K562 (cell line): ENCODE results near the gene BEST2. TPM values are rescaled to one million over a fixed set of nuclear protein-coding genes. Genes with fewer than 3 reads are reported as not detected.

ENCODE experiments used
- CEBPB ChIP-seq: fragments of 450-650 bp; IDR thresholded peaks from 2 replicates; pipeline ENCODE4 v1.6.1; 2016; ENCODE audit warnings: missing genetic modification characterization, missing compliant biosample characterization
- CSDE1 ChIP-seq, 2 experiments: fragments of 450-650 bp; IDR thresholded peaks; 2 replicates each; pipeline ENCODE4 v1.6.1; 2016; ENCODE audit warnings: mild to moderate bottlenecking in 1 of 2
- EGR1 ChIP-seq: fragments of 450-650 bp; conservative IDR thresholded peaks from 2 replicates; pipeline ENCODE4 v1.6.1; 2017; ENCODE audit warnings: mild to moderate bottlenecking
- EP400 ChIP-seq: fragments of 450-650 bp; IDR thresholded peaks from 2 replicates; pipeline ENCODE4 v1.6.1; 2017; ENCODE audit warnings: antibody characterized with exemption, mild to moderate bottlenecking, moderate library complexity
- HDAC1 ChIP-seq, 2 experiments: fragments of 450-650 bp; IDR thresholded peaks; 2 replicates each; pipeline ENCODE4 v1.6.1; 2016 to 2017; ENCODE audit warnings: inconsistent platforms in 1 of 2, mild to moderate bottlenecking in 1 of 2, moderate library complexity in 1 of 2
- PHTF2 ChIP-seq: fragments of 250-450 bp; sonication (Bioruptor Pico); IDR thresholded peaks from 2 replicates; pipeline ENCODE4 v1.5.0; 2021; ENCODE audit warnings: mild to moderate bottlenecking
- RAD21 ChIP-seq, 2 experiments: fragments of 250-450 bp in 1 of 2; fragments of 450-650 bp in 1 of 2; sonication (Bioruptor Pico) in 1 of 2; formaldehyde crosslinking in 1 of 2; IDR thresholded peaks in 1 of 2; conservative IDR thresholded peaks in 1 of 2; 2 replicates each; pipeline versions ENCODE4 v1.4.0 to v1.8.0; 2020 to 2022; ENCODE audit warnings: mild to moderate bottlenecking in 2 of 2, moderate library complexity in 1 of 2
- RBM22 ChIP-seq: fragments of 200-400 bp; formaldehyde crosslinking; IDR thresholded peaks from 2 replicates; pipeline ENCODE4 v1.6.1; 2018; ENCODE audit warnings: low read length, low read depth; ENCODE audit not compliant: poor library complexity, severe bottlenecking
- SRF ChIP-seq, 2 experiments: fragments of 250-450, 450-650 bp in 1 of 2; sonication (Bioruptor Pico) in 1 of 2; sonication (generic) in 1 of 2; formaldehyde crosslinking; IDR thresholded peaks; 2 replicates each; pipeline versions ENCODE4 v1.5.0 to v1.5.1; 2020 to 2022; ENCODE audit warnings: mild to moderate bottlenecking in 1 of 2, missing genetic modification reagents in 1 of 2
- YY1 ChIP-seq, 3 experiments: IDR thresholded peaks; 2 replicates each; pipeline ENCODE4 v1.6.1; 2011; ENCODE audit warnings: low read length in 2 of 3, mild to moderate bottlenecking in 2 of 3, moderate library complexity in 2 of 3, borderline replicate concordance in 1 of 3, control low read depth in 1 of 3, low read depth in 1 of 3; ENCODE audit not compliant: insufficient read depth in 3 of 3, insufficient replicate concordance in 2 of 3, control insufficient read depth in 1 of 3, insufficient read length in 1 of 3; ENCODE audit errors: extremely low read depth in 1 of 3
- ZBTB1 ChIP-seq: sonication (generic); formaldehyde crosslinking; IDR thresholded peaks from 2 replicates; pipeline ENCODE4 v1.8.1; 2023; ENCODE audit warnings: missing genetic modification reagents, low read depth, mild to moderate bottlenecking, borderline replicate concordance
- ZKSCAN1 ChIP-seq: fragments of 150-350 bp; IDR thresholded peaks from 2 replicates; pipeline ENCODE4 v1.6.1; 2016; ENCODE audit warnings: low read depth, low read length
- ZNF717 ChIP-seq: fragments of 250-450 bp; sonication (Bioruptor Pico); IDR thresholded peaks from 2 replicates; pipeline ENCODE4 v1.5.0; 2021
- polyA plus RNA-seq, 8 experiments: library from polyadenylated mRNA; depleted of rRNA in 4 of 8; stranded (reverse) in 5 of 8; unstranded in 3 of 8; fragments of >200 nt; fragmentation: Nextera tagmentation in 2 of 8; fragmentation: Illumina TruSeq in 1 of 8; extraction: Ambion mirVana in 2 of 8; extraction: Trizol in 1 of 8; gene quantifications; 2 replicates each; pipeline versions ENCODE4 v1.2.1 to v1.2.3, GENCODE V29; 2011 to 2014; ENCODE audit warnings: inconsistent platforms in 1 of 8, missing spikeins in 1 of 8
- total RNA-seq, 7 experiments: library from RNA; depleted of rRNA in 6 of 7; stranded (reverse); fragments of >200 nt in 6 of 7; fragmentation: Illumina TruSeq in 2 of 7; extraction: Trizol in 2 of 7; gene quantifications; 2 replicates each; pipeline versions ENCODE4 v1.2.1 to v1.2.3, GENCODE V29; 2011 to 2021; ENCODE audit warnings: low replicate concordance in 1 of 7
- TF ChIP-seq, protein P1 (sequence below), 3 experiments: IDR thresholded peaks in 2 of 3; conservative IDR thresholded peaks in 1 of 3; 2 replicates each; pipeline ENCODE4 v1.5.1; 2011 to 2012; ENCODE audit warnings: low read length in 3 of 3, mild to moderate bottlenecking in 3 of 3, control low read depth in 2 of 3, improper control_type of control experiment in 1 of 3, inconsistent platforms in 1 of 3, low read depth in 1 of 3, mixed read lengths in 1 of 3, moderate library complexity in 1 of 3; ENCODE audit not compliant: insufficient read depth in 2 of 3
- TF ChIP-seq, protein P2 (sequence below): fragments of 450-650 bp; IDR thresholded peaks from 2 replicates; pipeline ENCODE4 v1.6.1; 2018; ENCODE audit not compliant: partially characterized antibody
- TF ChIP-seq, protein P3 (sequence below): fragments of 200-800 bp; sonication (Bioruptor generic); IDR thresholded peaks from 2 replicates; pipeline ENCODE4 v1.6.1; 2017; ENCODE audit warnings: missing genetic modification characterization, missing compliant biosample characterization
- TF ChIP-seq, protein P4 (sequence below): sonication (generic); formaldehyde crosslinking; IDR thresholded peaks from 2 replicates; pipeline ENCODE4 v1.5.0; 2020; ENCODE audit warnings: missing genetic modification reagents

The BEST2 gene
- total and polyA plus RNA-seq, 9 of the 15 experiments (the other 6 are each of a cell fraction or from before 2014, with no cell fraction given) = not detected

DNA sequence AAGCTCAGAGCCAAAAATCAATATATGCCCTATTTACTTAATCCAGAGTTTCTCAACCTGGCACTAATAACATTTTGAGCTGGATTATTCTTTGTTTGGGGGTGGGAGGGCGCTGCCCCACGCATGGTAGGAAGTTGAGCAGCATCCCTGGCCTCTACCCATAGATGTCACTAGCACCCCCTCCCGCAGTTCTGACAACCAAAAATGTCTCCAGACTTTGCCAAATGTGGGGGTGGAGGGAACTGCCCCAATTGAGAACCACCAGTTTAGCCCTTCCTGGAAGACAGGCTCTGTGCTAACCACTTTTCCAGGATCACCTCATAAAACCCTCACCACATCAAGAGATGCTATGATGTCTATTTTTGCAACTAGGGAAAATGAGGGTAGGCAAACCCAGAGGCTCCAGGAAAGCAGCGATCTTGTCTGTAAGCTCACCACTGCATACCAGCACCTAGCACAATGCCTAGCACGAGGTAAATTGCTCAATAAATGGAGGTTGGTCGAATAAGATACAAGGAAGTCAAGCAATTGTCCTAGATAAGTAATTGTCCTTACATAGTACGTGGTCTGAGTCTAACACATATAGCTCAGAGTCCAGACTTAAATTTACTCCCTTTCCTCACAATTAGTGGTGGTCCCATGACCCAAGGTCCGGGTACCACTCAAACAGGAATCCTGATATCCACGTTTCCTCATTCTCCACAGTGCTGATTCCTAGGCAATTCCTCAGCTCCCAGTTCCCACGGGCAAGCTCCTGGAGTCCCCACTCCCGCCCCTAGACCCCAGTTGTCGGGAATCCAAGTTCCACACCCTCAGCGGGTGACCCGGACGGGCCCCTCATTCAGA, 18.0 kb upstream of the BEST2 start (continued):
- TF ChIP-seq, protein P1, sequence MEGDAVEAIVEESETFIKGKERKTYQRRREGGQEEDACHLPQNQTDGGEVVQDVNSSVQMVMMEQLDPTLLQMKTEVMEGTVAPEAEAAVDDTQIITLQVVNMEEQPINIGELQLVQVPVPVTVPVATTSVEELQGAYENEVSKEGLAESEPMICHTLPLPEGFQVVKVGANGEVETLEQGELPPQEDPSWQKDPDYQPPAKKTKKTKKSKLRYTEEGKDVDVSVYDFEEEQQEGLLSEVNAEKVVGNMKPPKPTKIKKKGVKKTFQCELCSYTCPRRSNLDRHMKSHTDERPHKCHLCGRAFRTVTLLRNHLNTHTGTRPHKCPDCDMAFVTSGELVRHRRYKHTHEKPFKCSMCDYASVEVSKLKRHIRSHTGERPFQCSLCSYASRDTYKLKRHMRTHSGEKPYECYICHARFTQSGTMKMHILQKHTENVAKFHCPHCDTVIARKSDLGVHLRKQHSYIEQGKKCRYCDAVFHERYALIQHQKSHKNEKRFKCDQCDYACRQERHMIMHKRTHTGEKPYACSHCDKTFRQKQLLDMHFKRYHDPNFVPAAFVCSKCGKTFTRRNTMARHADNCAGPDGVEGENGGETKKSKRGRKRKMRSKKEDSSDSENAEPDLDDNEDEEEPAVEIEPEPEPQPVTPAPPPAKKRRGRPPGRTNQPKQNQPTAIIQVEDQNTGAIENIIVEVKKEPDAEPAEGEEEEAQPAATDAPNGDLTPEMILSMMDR (IDR thresholded peaks at IDR 0.05 in 2 of 3, conservative IDR thresholded peaks at IDR 0.05 in 1 of 3; ENCODE audit: insufficient read depth in 2 of 3, low read depth in 1 of 3, low read length in 3 of 3) = peak; percentile 79 to 95 (median 87)
- TF ChIP-seq CSDE1 (IDR thresholded peaks at IDR 0.05) (peak in 1 of 2 experiments; percentile 35; a peak in 1 of 4 replicates), SRF (CRISPR knock-in tag; IDR thresholded peaks at IDR 0.05) (peak in 1 of 2 experiments; percentile 49; a peak in 1 of 4 replicates), ZBTB1 (CRISPR knock-in tag) (no peak), ZKSCAN1 (peak; percentile 52; the same call in 1 of the 2 replicates), RAD21 (CRISPR knock-in tag; conservative IDR thresholded peaks at IDR 0.05 in 1 of 2, IDR thresholded peaks at IDR 0.05 in 1 of 2) (peak; percentile 23 to 28; a peak in 3 of 4 replicates), ZNF717 (CRISPR knock-in tag) (no peak), HDAC1 (IDR thresholded peaks at IDR 0.05) (0 out of 4 replicates have a peak, but pooled peaks of 1 of the 2 experiments have one; percentile 43), RBM22 (no peak), PHTF2 (CRISPR knock-in tag) (no peak), EGR1 (peak; percentile 91), EP400 (peak; percentile 45), CEBPB (peak; percentile 49; the same call in 1 of the 2 replicates), YY1 (IDR thresholded peaks at IDR 0.05; ENCODE audit: borderline replicate concordance in 1 of 3, control insufficient read depth in 1 of 3, extremely low read depth in 1 of 3, insufficient read depth in 3 of 3, insufficient read length in 1 of 3, insufficient replicate concordance in 2 of 3, low read depth in 1 of 3, low read length in 2 of 3) (peak in 2 of 3 experiments; percentile 43 to 74)
- TF ChIP-seq, protein P2, sequence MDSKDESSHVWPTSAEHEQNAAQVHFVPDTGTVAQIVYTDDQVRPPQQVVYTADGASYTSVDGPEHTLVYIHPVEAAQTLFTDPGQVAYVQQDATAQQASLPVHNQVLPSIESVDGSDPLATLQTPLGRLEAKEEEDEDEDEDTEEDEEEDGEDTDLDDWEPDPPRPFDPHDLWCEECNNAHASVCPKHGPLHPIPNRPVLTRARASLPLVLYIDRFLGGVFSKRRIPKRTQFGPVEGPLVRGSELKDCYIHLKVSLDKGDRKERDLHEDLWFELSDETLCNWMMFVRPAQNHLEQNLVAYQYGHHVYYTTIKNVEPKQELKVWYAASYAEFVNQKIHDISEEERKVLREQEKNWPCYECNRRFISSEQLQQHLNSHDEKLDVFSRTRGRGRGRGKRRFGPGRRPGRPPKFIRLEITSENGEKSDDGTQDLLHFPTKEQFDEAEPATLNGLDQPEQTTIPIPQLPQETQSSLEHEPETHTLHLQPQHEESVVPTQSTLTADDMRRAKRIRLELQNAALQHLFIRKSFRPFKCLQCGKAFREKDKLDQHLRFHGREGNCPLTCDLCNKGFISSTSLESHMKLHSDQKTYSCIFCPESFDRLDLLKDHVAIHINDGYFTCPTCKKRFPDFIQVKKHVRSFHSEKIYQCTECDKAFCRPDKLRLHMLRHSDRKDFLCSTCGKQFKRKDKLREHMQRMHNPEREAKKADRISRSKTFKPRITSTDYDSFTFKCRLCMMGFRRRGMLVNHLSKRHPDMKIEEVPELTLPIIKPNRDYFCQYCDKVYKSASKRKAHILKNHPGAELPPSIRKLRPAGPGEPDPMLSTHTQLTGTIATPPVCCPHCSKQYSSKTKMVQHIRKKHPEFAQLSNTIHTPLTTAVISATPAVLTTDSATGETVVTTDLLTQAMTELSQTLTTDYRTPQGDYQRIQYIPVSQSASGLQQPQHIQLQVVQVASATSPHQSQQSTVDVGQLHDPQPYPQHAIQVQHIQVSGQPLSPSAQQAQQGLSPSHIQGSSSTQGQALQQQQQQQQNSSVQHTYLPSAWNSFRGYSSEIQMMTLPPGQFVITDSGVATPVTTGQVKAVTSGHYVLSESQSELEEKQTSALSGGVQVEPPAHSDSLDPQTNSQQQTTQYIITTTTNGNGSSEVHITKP = peak; percentile 56
- TF ChIP-seq, protein P3, sequence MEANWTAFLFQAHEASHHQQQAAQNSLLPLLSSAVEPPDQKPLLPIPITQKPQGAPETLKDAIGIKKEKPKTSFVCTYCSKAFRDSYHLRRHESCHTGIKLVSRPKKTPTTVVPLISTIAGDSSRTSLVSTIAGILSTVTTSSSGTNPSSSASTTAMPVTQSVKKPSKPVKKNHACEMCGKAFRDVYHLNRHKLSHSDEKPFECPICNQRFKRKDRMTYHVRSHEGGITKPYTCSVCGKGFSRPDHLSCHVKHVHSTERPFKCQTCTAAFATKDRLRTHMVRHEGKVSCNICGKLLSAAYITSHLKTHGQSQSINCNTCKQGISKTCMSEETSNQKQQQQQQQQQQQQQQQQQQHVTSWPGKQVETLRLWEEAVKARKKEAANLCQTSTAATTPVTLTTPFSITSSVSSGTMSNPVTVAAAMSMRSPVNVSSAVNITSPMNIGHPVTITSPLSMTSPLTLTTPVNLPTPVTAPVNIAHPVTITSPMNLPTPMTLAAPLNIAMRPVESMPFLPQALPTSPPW (CRISPR knock-in tag) = peak; percentile 63
- TF ChIP-seq, protein P4, sequence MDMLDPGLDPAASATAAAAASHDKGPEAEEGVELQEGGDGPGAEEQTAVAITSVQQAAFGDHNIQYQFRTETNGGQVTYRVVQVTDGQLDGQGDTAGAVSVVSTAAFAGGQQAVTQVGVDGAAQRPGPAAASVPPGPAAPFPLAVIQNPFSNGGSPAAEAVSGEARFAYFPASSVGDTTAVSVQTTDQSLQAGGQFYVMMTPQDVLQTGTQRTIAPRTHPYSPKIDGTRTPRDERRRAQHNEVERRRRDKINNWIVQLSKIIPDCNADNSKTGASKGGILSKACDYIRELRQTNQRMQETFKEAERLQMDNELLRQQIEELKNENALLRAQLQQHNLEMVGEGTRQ = peak; percentile 22; the same call in 1 of the 2 replicates
